Brain microvascular endothelial cell (primary cell): Measurements from ENCODE around the gene MGAT3.

ENCODE experiments used
- DNase-seq: peaks from one replicate; pipeline ENCODE4 v3.0.0-alpha.2; 2020
- H3K27ac ChIP-seq: fragments of 250-450 bp; sonication (Bioruptor Pico); 2 replicates; pipeline ENCODE4 v1.5.1; 2020; ENCODE audit warnings: mild to moderate bottlenecking, moderate library complexity
- H3K27me3 ChIP-seq: fragments of 250-450 bp; sonication (Bioruptor Pico); replicated peaks from 2 replicates; pipeline ENCODE4 v1.5.1; 2020; ENCODE audit warnings: mild to moderate bottlenecking
- H3K36me3 ChIP-seq: fragments of 250-450 bp; sonication (Bioruptor Pico); replicated peaks from 2 replicates; pipeline ENCODE4 v1.5.1; 2020; ENCODE audit warnings: mild to moderate bottlenecking
- H3K4me3 ChIP-seq: 2 replicates; pipeline ENCODE4 v1.5.1; 2011; ENCODE audit warnings: low read depth, mild to moderate bottlenecking, control low read depth, low read length, moderate library complexity
- CTCF ChIP-seq: IDR thresholded peaks from 2 replicates; pipeline ENCODE4 v1.5.1; 2011; ENCODE audit warnings: low read depth, mild to moderate bottlenecking, moderate library complexity, low read length, control low read depth, inconsistent platforms; ENCODE audit errors: missing control alignments
- in situ Hi-C: cut with HindIII; loops from 2 replicates; pipeline ENCODE4 v1.10.0; 2017; ENCODE audit warnings: low sequenced_read_pairs, low pct_ligation_motif_present

MGAT3 gene

GRCh38 chr22:39513791-39514190 lies 57.0 kb downstream of the MGAT3 start:
- Histone ChIP-seq H3K36me3 (peaks cover 57% of the 10 kb centered on the region), H3K27me3 (no peaks in the 10 kb centered on the region), H3K27ac (no peak overlapping the region), H3K4me3 (no peak overlapping the region)
- in situ Hi-C loops: loop anchor here (25.0 kb wide), 1 partner anchor 101 kb away; no protein-coding TSS in a partner anchor
- TF ChIP-seq CTCF: no peak
- no peak for DNase-seq

GRCh38 chr22:39514373-39514973 lies 57.7 kb downstream of the MGAT3 start:
- TF ChIP-seq CTCF: peak; percentile 89
- no peak overlapping the region for H3K4me3 ChIP-seq
- H3K36me3 ChIP-seq: peaks cover 51% of the 10 kb centered on the region
- no peak overlapping the region for H3K27ac ChIP-seq
- in situ Hi-C loops: loop anchor here (25.0 kb wide), 1 partner anchor 102 kb away; no protein-coding TSS in a partner anchor
- DNase-seq: peak; percentile 57
- H3K27me3 ChIP-seq: no peaks in the 10 kb centered on the region

- in situ Hi-C loops: loop anchor here (25.0 kb wide), 1 partner anchor 103 kb away; no protein-coding TSS in a partner anchor
- no peak overlapping the region for H3K4me3 ChIP-seq
- H3K27me3 ChIP-seq: no peaks in the 10 kb centered on the region
- no peak for DNase-seq
- H3K27ac ChIP-seq: no peak overlapping the region
- no peak for TF ChIP-seq CTCF
- H3K36me3 ChIP-seq: peaks cover 48% of the 10 kb centered on the region
Observed at GRCh38 chr22:39515266-39516050, 58.6 kb downstream of the MGAT3 start.

GRCh38 chr22:39517470-39517869 lies 60.7 kb downstream of the MGAT3 start:
- no peak for DNase-seq
- in situ Hi-C loops: loop anchor here (25.0 kb wide), 1 partner anchor 105 kb away; no protein-coding TSS in a partner anchor
- H3K27me3 ChIP-seq: no peaks in the 10 kb centered on the region
- TF ChIP-seq CTCF: no peak
- H3K36me3 ChIP-seq: peaks cover 51% of the 10 kb centered on the region
- H3K4me3 ChIP-seq: no peak overlapping the region
- no peak overlapping the region for H3K27ac ChIP-seq

GRCh38 chr22:39518144-39518786 lies 61.5 kb downstream of the MGAT3 start:
- H3K27me3 ChIP-seq: no peaks in the 10 kb centered on the region
- no peak for TF ChIP-seq CTCF
- H3K27ac ChIP-seq: no peak overlapping the region
- no peak overlapping the region for H3K4me3 ChIP-seq
- in situ Hi-C loops: loop anchor here (25.0 kb wide), 1 partner anchor 106 kb away; no protein-coding TSS in a partner anchor
- DNase-seq: no peak
- H3K36me3 ChIP-seq: peaks cover 54% of the 10 kb centered on the region
